ENCODE data around the gene TMEM106B.

Gene TMEM106B

DNA sequence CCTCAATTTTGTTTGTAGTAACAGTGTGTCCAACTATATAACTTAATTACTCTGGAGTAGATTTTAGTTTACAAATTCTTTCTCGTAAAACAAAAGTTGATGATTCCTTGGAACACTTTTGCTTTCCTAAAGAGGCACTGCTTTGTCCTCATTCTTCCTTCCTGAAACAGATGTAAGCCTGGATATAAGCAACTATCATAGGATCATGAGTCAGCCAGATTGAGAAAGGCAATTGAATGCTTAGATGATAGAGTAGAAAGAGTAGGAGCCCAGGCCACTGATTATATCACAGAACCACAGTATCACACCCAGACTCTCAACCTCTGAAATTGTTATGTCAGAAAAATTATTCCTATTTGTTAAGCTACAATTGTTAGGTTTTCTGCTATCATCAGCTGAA is 69.9 kb downstream of the TMEM106B start:
- H3K4me3 ChIP-seq (ENCODE audit: low read length), result no peak overlapping the region
- no peak overlapping the region for H2AFZ ChIP-seq (ENCODE audit: low read depth, low read length)
- H3K36me3 ChIP-seq (ENCODE audit: insufficient read depth, low read length), result no peaks in the 10 kb centered on the region
- no peaks in the 10 kb centered on the region for H3K9me3 ChIP-seq (ENCODE audit: low read length)
- H3K27me3 ChIP-seq (ENCODE audit: insufficient read depth, low read length), result no peaks in the 10 kb centered on the region
- H3K4me1 ChIP-seq (ENCODE audit: insufficient read depth, low read length), result no peaks in the 10 kb centered on the region

DNA sequence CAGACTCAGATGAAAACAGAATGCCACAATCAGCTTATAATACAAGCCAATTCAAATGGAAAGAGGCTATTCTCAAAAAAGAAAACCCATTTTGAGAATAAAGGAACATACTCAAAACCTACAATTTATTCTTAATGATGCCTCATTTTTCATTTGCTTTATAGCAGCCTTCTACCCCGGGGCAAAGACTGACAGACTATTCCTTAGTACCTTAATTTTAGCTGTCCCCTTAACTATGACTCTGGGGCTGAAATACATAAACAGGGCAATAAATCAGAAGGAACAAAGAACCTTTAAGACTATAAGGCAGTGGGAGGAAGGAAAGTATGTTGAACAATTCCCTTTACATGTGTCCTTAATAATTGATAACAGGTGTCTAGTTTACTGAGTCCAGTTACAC is 76.8 kb downstream of the TMEM106B start:
- no peak overlapping the region for H3K4me3 ChIP-seq (ENCODE audit: low read length)
- H3K4me1 ChIP-seq (ENCODE audit: insufficient read depth, low read length), result no peaks in the 10 kb centered on the region
- peaks cover 3% of the 10 kb centered on the region for H3K9me3 ChIP-seq (ENCODE audit: low read length)
- no peaks in the 10 kb centered on the region for H3K27me3 ChIP-seq (ENCODE audit: insufficient read depth, low read length)
- no peaks in the 10 kb centered on the region for H3K36me3 ChIP-seq (ENCODE audit: insufficient read depth, low read length)
- H2AFZ ChIP-seq (ENCODE audit: low read depth, low read length), result no peak overlapping the region

DNA sequence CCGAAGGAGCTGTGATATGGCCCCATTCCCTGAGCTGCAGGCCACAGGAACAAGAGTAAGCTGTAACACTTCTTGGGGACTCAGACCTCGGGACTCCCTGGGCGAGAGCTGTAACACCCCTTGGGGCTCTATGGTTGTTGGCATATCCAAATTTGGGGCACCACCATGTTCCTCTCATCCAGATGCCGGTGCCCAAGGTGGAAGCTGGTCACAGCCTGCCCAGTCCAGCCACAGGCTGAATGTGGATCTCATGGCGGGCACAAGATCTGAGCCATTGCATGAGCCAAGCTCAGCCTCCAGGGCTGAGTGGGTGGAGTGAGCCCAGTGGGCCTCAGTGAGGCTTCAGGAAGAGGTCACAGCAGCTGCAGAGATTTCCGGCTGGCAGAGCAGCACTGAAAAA is 78.9 kb downstream of the TMEM106B start:
- Histone ChIP-seq H2AFZ (ENCODE audit: low read depth, low read length) (no peak overlapping the region), H3K9me3 (ENCODE audit: low read length) (peaks cover 3% of the 10 kb centered on the region), H3K4me1 (ENCODE audit: insufficient read depth, low read length) (no peaks in the 10 kb centered on the region), H3K36me3 (ENCODE audit: insufficient read depth, low read length) (no peaks in the 10 kb centered on the region), H3K4me3 (ENCODE audit: low read length) (no peak overlapping the region), H3K27me3 (ENCODE audit: insufficient read depth, low read length) (no peaks in the 10 kb centered on the region)

DNA sequence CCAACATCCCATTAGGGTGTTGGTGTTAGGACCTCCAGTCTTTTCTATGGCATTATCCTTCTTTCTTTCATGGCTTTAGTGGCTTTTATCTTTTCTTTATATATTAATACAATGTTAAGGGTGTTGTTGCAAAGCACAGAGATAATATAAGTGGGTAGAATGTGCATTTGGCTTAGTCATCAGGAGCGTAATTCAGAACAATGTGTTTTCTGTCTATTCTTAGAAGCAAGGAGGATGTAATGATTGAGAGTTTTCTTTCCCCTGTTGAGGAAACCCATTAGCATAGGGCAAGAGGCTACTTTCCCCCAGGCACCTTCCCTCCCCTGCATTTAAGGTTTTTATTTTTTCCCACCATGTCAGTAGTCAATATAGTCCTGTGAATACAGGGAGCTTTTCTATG is 79.7 kb downstream of the TMEM106B start:
- no peak overlapping the region for H2AFZ ChIP-seq (ENCODE audit: low read depth, low read length)
- no peak overlapping the region for H3K4me3 ChIP-seq (ENCODE audit: low read length)
- peaks cover 3% of the 10 kb centered on the region for H3K9me3 ChIP-seq (ENCODE audit: low read length)
- no peaks in the 10 kb centered on the region for H3K27me3 ChIP-seq (ENCODE audit: insufficient read depth, low read length)
- no peaks in the 10 kb centered on the region for H3K4me1 ChIP-seq (ENCODE audit: insufficient read depth, low read length)
- no peaks in the 10 kb centered on the region for H3K36me3 ChIP-seq (ENCODE audit: insufficient read depth, low read length)

DNA sequence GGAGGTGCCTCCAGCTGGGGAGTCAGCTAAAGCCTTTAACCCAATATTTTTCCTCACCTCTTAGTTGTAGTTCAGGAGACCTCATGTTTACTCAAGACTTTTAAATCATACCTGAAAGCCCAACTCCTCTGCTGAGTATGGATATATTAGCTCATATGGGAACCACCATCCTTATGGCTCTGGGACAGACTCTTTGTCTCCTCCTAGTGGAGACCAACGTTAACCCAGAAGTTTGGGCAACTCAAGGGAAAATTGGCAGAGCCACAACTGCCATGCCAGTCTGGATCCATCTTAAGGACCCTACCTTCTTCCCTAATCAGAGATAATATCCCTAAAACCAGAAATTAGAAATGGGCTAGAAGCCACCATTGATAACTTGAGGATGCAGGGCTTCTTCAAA is 80.8 kb downstream of the TMEM106B start:
- Histone ChIP-seq H3K36me3 (ENCODE audit: insufficient read depth, low read length) (no peaks in the 10 kb centered on the region), H3K9me3 (ENCODE audit: low read length) (peaks cover 3% of the 10 kb centered on the region), H2AFZ (ENCODE audit: low read depth, low read length) (no peak overlapping the region), H3K4me1 (ENCODE audit: insufficient read depth, low read length) (no peaks in the 10 kb centered on the region), H3K4me3 (ENCODE audit: low read length) (no peak overlapping the region), H3K27me3 (ENCODE audit: insufficient read depth, low read length) (no peaks in the 10 kb centered on the region)

Measured in neuron (in vitro differentiated cells).